Left colon (tissue), 2 donors: ENCODE data around the gene THAP11. TPM values are rescaled to one million over a fixed set of nuclear protein-coding genes. Genes with fewer than 3 reads are reported as not detected.
A peak's percentile ranks its signal among the peaks of the same experiment; 100 is the strongest.
"Not testable (repeated sequence)": the region's sequence is repeated elsewhere in the genome, so short reads cannot be mapped to it uniquely, and the experiment has no call there.

ENCODE experiments used
- ATAC-seq: fragments of 200-7000 bp; cut with Tn5 transposase; one replicate; pipeline ENCODE4 v1.9.1; 2020; ENCODE audit warnings: mild to moderate bottlenecking, moderate library complexity
- DNase-seq, 2 donors: peaks; one replicate each; pipeline ENCODE4 v3.0.0-alpha.2; 2020
- intact Hi-C, 2 donors: fragments of 100-400 bp; cut with DNase I in 1 of 2; cut with micrococcal nuclease in 1 of 2; formaldehyde crosslinking; loops; one replicate each; pipeline versions ENCODE4 v1.11.2 to v1.14.0; 2022; cut with DNase I, micrococcal nuclease
- total RNA-seq, 2 donors: library from RNA; stranded (reverse); fragmentation: NEBNext Ultra II Directional; extraction: Animal tissue kit (Norgen Biotek cat#: 25700); gene quantifications; one replicate each; pipeline ENCODE4 v1.2.1, GENCODE V29; 2021
- donor health status: DM: no; HTN: no; CAD: no.
- donor health status: DM: yes; HTN: yes; CAD: no.

The THAP11 gene
- total RNA-seq, 2 donors from 2014 or later = 19.3 to 23.8 TPM

DNA sequence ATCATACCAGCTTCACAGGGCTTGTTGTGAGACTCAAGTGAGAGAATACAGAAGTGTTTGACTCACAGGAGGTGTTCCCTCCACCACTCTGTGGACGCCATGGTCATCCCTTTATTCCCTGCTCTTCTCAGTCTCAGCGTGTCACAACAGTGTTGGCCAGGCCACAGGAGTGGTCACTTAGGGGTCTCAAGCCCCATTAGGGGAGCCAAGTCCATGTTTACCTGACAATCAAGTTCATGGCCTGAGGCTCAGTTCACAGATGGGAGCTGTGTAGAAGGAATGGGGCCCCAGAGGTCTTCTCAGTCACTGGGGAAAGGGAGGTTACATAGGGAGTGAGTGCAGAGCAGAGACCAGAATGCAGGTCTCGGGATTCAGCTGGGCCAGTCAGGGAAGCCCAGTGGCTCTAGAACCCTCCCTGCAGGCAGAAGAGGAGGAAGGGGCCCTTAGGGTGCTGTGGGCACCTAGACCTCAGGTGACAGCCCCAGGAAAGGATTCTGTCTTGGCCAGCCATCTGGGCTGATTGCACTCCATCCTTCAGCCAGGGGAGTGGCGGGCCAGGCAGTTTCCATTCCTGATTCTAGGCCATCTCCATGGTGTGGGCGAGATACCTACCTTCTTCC, 14.9 kb downstream of the THAP11 start:
- intact Hi-C loops = no loop called here
- peak; percentile 1 for ATAC-seq

DNA sequence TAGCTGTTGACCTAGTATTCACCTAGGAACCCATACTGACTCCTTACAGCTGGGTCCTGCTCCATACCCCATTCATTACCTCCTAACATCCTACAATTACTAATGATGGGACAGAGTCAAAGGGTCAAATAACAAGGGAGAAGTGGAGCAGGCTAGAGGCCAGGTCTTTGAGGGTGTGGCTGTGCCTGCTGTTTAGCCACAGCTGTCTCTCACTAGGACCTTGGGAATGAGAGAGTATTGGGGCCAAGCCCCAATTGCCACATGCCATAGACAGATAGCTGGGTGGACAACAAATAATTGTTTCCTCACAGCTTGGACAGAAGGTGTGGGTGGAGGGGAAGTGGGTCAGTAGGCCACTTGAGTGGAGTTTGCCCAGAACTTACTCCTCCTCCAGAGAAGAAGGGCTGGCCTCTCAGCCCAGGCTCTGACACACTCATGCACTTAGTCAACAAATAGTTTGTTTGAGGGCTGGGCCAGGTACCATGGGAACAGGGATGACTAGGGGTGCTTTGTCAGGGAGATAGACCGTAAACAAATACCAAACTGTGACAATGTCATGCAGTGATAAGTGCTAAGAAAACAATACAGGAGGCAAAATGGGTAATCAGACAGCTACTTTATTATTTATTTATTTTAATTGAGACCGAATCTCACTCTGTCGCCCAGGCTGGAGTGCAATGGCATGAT, 15.6 kb downstream of the THAP11 start:
- intact Hi-C loops = no loop called here

More for the DNA sequence above, 14.9 kb downstream of the THAP11 start:
- no peak for DNase-seq

DNA sequence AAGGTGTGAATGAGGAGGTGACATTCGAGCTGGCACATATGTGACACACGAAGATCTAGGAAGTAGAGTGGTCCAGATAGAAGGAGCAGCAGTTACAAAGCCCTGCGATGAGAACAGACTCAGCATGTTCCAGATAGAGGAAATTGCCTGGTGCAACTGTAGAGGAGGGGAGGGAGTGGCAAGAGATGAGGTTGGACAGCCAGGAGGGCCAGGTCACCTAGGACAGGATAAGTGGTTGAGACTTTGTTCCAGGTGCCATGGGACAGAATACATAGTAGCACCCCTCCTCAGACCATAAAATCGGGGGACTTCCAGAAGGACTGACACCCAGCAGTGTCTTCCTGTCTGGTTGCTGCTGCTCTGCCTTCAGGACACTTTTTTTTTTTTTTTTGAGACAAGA, 16.4 kb downstream of the THAP11 start:
- DNase-seq (no peak), ATAC-seq (peak; percentile 54)
- intact Hi-C loops = no loop called here

More for the DNA sequence above, 15.6 kb downstream of the THAP11 start:
- ATAC-seq = peak; percentile 92
- DNase-seq = peak; percentile 47 to 73

DNA sequence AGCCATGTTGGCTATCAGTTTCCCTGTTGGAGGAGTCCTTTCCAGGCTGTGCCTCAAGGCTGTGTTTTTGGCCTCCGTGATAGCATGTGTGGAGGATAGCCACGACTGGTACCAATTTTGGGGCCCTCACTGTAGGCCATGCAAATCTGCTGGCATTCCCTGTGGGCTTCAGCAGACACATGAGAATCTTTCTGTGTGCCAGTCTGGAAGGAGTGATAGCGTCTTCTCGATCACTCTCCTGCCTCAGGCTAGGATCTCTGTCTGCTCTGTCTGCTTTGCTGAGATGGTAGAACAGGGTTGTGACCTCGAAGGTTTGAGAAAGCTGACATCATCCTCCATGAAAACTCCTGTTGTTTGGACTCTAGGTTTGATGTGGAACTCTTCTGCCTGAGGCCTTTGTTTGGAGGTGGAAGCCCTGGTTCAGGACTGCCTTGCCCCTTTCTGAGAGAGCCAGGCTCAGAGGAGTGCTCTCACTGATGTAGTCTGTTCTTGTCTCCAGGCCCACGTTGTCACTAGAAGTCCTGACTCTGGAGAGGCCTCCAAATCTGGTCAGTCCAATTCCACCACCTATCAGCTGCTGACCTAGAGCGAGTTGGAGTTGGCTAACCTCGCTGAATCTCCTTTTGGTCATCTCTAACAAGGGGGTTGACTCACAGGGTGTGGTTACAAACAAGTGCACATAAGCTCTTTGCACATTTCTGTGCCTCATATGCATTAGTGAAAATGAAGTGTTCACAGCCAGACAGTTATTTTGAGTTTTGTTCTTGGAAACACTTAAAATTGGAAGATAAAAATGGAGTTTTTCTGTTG, 18.7 kb downstream of the THAP11 start:
- no peak for ATAC-seq
- intact Hi-C loops = no loop called here
- DNase-seq = no peak

DNA sequence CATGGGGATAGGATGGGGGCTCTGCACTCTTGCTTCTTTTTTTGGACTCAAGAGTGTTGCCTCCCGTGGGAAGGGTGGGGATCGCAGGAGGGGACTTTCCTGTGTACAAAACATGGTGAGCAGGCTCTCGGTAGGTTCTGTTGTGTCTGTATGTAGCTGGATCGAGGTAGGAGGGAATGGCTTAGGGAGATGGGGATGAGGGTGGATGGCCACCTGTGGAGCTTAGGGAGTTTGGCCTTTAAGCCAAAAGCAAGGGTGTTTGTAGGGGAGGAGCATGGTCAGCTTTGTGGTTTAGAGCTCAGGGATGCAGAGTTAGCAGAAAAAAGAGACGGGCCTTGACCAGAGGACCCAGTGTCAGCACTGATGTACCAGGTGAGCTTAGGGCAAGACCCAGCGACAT, 19.8 kb downstream of the THAP11 start:
- no peak for DNase-seq
- no peak for ATAC-seq
- intact Hi-C loops = no loop called here

DNA sequence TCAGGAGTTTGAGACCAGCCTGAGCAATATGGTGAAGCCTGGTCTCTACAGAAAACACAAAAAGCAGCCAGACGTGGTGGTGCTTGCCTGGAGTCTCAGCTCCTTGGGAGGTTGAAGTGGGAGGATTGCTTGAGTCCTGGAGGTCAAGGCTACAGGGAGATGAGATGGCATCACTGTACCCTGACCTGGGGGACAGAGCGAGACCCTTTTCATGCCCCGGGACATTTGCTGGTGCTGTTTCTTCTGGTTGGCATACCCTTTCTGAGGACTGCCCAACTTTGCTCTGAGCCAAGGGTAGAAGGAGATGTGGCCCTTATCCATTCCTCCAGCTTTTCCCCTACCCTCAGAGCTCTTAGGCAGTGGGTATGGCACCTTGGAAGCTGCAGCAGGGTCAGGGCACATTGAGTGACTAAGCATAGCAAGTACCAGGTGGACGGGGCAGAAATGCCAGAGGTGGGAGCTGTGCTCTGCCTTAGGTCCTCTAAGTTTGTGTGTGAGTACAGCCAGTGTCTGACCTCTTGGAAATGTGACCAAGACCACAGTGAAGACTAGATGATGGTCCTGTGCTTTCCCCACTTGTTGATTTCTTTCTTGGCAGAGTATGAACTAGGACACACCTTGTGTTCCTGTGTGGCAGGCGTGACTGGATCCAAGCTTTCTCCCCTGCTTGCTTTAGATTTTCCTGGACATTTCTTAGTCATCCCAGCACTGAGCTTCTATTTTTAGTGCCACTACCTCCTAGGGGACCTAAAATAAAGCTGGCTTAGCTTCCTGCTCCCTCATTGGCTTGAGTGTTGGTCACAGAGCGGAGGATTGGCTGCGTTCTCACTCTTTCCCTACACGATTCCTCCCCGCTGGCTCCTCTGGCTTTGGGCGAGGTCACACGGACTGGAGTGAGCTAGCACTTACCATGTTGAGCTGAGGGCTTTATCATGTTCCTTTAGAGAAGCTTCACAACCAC, 20.8 kb downstream of the THAP11 start:
- DNase-seq (no peak), ATAC-seq (no peak)
- intact Hi-C loops = no loop called here

DNA sequence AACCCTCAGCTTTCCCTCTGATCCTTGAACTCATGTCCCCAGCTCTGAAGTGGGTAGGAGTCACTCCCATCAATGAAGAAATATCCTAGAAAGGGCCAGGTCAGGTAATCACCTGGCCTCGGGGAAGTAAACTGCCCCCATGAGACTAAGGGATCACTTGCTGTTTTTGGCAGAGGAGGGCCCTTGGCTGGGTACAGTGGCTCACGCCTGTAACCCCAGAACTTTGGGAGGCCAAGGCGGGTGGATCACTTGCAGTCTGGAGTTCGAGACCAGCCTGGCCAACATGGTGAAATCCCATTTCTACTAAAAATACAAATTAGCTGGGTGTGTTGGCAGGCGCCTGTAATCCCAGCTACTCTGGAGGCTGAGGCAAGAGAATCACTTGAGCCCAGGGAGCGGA, 21.9 kb downstream of the THAP11 start:
- DNase-seq, ATAC-seq, intact Hi-C loops: not testable (repeated sequence)

DNA sequence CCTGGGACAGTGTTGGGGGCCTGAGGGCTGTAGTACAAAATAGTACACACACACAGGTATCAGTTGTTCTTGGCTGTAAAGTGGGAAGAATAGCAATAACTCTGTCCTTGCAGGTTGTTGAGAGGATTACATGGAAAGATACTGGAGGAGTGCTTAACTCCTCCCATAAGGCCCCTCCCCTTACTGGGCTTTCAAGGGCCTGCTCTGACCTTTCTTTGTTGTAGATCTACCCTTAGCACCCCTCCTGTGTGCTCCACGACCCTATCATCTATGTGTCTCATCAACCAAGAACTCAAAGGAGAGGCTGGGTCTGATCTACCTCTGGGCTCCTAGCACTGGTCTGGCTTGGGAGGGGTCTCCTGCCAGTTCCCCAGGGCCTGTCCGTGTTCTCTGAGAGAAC, 22.5 kb downstream of the THAP11 start:
- no peak for ATAC-seq
- intact Hi-C loops = no loop called here
- no peak for DNase-seq

DNA sequence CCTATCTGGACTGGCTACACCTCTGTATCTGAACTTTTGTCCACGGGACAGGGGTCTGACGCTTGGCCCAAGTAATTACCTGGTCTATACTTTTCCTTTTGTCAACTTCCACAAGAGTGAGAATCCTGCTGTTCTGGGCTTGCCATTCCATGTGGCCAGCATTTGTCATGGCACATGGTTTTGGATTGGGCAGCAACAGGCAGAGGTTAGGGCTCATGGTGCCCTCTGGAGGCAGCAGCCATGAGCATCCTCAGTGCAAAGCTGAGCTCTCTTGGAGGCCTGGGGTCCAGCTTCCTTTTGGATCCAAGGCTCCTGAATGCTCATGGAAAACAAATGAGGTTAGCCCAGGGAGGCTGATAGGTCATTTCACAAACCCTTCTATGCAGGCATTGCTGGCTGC, 23.2 kb downstream of the THAP11 start:
- DNase-seq (peak in 1 of 2 donors; percentile 28), ATAC-seq (peak; percentile 85)
- intact Hi-C loops = no loop called here

DNA sequence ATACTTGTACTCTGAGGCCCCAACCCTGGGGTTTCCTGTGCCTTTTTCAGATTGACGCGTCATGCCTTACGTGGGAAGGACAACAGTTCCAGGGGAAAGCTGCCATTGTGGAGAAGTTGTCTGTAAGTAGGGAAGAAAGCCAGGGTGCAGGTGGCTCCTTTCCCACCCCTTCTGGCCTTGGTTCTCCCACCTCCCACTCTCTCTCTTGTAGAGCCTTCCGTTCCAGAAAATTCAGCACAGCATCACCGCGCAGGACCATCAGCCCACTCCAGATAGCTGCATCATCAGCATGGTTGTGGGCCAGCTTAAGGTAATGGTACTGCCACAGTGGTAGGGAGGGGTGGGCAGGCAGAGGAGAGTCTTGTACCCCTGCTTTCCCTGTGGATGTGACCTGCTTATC, 26.2 kb downstream of the THAP11 start:
- intact Hi-C loops = no loop called here
- no peak for ATAC-seq

DNA sequence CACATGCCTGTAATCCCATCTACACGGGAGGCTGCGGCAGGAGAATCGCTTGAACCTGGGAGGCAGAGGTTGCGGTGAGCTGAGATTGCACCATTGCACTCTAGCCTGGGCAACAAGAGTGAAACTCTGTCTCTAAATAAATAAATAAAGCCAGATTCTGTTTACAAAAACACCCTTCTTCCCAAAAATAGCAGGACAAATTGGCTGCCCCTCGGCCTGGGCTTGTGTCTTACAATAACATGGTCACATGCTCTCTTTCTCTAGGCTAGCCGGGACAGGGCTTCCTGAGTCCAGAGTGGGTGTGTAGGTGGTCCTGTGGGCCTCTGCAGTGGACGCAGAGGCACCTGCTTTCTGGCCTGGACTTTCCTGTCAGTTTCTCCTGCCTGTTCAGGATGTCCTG, 27.5 kb downstream of the THAP11 start:
- DNase-seq (no peak), ATAC-seq (no peak)
- intact Hi-C loops = no loop called here

More for the DNA sequence above, 26.2 kb downstream of the THAP11 start:
- DNase-seq = no peak

DNA sequence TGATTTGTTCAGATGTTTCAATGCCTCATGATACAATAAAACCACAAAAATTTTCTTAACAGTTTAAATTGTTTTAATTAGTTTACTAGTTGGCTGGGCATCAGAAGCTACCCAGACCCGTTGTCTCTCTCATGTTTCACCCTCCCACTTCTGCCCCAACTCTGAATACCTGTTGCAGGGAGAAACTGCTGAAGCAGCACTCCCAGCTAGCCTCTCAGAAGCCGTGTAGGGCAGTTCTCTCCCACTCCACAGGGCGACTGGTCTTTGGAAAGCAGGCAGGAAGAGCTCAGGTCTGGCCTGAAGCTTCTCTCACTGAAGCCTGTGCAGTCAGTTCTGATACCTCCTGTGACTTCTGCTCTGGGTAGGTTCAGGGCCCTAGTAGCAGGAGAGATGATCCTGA, 29.1 kb downstream of the THAP11 start:
- intact Hi-C loops = no loop called here
- no peak for DNase-seq
- ATAC-seq = no peak

DNA sequence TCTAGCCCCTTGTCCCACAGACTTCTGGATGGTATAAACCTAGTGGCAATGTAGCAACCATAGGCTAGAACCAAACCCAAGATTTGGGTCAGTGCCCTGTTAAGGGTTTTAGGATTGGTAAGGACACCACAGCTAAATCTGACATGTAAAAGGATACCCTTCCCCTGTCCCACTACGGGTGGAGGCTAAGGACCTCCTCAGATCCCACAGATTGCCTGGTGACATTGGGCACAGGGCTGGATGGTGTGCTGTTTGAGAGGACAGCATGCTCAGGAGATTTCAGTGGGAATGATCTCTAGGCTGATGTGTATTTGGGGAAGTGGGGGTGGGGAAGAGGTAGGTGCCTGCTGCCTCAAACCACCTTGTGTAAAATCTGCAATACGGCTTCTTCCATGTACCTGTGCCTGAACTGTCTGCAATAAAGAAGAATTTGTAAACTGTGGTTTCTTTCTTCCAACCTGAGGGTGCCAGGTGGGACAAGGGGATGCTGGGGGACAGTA, 30.1 kb downstream of the THAP11 start:
- DNase-seq (no peak), ATAC-seq (no peak)
- intact Hi-C loops = no loop called here

DNA sequence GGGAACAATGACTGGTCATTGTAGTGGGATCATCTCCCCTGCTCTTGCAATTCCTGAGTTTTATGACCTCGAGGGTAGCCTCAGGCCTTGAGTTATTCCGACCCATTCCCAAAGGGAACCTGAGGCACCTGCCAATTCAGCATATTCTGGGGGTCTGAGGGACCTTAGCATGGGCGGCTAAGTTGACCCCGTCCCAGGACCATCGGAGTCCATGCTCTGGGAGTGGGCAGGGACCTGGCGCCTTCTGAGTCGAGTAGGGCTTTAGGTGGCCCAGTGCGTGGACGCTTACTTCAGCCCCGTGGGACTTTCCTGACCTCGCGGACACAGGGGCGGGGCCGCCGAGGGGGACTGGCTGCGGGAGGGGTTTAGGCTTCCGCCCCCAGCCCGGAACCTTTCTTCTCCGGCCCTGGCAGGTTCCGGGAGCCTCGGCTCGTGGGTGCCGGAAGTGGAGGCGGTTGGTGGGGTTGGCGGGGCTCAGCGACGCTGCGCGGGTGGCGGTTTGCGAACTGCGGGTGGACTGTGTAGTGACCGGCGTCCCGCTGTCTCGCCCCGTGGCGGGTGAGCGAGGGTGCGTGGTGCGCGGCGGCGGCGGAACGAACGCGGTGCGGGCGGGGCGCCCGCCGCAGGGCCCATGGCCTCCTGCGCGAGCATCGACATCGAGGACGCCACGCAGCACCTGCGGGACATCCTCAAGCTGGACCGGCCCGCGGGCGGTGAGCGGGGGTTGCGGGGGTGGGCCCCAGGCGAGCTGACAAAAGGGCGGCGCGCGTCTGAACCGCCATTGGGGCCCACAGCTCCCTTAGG, 30.7 kb downstream of the THAP11 start, which contains the start of gene EDC4:
Gene EDC4, plus strand, starts transcription at position 422 of the 804 bp plus-strand sequence. Its CDS starts 210 bp downstream, at position 632.
- DNase-seq (peak; percentile 81 to 87), ATAC-seq (peak; percentile 87)
- intact Hi-C loops = no loop called here

DNA sequence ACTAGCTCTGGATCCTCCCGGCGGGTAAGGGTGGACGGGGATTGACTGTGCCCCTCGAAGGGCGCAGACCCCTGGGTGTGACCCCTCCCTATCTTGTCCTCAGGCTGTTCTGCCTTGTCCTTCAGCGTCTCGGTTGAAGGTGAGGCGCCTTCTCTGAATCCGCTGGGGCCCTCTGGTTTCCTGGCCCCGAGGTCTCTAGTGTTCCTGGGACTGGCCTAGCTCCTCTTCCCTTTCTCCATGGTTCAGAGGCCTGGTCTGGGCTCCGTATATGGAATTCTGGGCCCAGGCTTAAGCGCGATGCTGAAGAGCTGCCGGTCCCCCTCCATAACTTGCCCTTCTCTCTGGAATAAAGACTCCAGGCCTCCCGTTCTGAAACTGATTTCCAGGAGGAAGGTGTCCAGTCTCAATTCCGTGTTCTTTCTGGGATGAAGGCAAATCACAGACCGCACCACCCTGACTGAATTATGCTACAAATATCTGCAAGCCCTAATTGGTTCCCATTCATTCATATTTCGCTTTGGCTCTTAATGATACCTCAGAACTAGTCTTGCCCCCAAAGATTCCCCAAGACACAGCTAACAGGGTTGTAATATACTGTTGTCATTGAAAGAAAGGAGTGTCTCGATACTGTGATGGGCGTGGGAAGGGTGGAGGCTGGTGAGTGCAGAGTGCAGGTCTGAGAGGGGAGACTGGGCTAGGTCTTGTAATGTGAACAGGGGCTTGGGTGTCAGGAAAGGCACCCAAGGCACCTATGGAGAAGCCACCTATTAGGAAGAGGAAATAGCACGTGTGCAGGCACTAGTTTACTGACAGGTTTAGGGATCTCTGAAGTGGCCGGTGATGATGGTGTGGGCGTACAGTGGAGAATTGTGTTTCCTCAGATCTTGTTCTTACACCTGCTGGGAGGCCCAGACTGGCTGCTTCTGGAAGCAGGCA, 31.6 kb downstream of the THAP11 start:
- intact Hi-C loops = no loop called here
- ATAC-seq (peak; percentile 70), DNase-seq (peak in 1 of 2 donors; percentile 24)

DNA sequence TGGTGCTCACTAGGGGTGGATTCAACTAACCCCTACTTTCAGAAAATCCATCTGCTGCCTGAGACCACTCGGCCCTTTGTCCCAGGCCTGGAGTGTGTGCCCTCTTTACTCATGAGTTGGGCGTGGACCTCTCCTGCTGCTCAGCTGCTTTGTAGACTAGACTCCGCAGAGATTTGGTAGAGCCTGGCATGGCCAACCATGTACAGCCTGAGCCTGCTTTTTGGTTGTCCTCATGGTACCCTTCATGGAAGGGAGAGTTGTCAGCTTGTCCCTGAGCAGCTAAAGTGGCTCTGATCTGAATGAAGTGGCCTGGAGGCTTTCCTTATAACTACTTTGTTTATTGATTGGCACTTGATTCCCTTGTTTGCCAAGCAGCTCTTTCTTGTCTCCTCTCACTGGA, 32.3 kb downstream of the THAP11 start:
- no peak for ATAC-seq
- DNase-seq = no peak
- intact Hi-C loops = no loop called here

DNA sequence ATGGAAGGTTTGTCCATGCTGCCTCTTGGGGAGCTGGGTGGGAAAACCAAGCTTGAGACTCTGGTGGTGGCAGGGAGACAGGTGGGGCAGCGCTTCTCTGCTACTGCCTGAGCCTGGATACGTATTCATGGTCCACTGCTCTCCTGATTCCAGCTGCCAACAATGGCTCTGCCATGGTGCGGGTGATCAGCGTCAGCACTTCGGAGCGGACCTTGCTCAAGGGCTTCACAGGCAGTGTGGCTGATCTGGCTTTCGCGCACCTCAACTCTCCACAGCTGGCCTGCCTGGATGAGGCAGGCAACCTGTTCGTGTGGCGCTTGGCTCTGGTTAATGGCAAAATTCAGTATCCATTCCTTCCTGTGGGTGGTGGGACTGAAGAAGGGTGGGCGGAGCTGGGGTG, 34.9 kb downstream of the THAP11 start:
- intact Hi-C loops = no loop called here
- ATAC-seq (no peak), DNase-seq (no peak)
